Hematopoietic multipotent progenitor cell treated with erythropoietin and hydrocortisone succinate and interleukin-3 and kit ligand, for 17 days (in vitro differentiated cells): ENCODE results near the gene NAPEPLD.
"Not testable (repeated sequence)": the region's sequence is repeated elsewhere in the genome, so short reads cannot be mapped to it uniquely, and the experiment has no call there.

Experiments
- DNase-seq: peaks from one replicate; pipeline ENCODE4 v3.0.0-alpha.2; 2015; ENCODE audit warnings: low spot score

The NAPEPLD gene

GRCh38 chr7:103065667-103066066, 83.2 kb downstream of the NAPEPLD start:
- peak; percentile 53 for DNase-seq

GRCh38 chr7:103063895-103064294, 85.0 kb downstream of the NAPEPLD start:
- no peak for DNase-seq

- DNase-seq = no peak
Measured at GRCh38 chr7:103059471-103059870, 89.4 kb downstream of the NAPEPLD start.

GRCh38 chr7:103058122-103058521, 90.8 kb downstream of the NAPEPLD start:
- DNase-seq = no peak

GRCh38 chr7:103056006-103056405, 92.9 kb downstream of the NAPEPLD start:
- not testable (repeated sequence) for DNase-seq

- no peak for DNase-seq
Measured at GRCh38 chr7:103051519-103051918, 97.4 kb downstream of the NAPEPLD start.
